PC-3 (cell line): Measurements from ENCODE around the gene RNF166.

ENCODE experiments used
- EZH2 ChIP-seq: fragments of 300-600 bp; sonication (generic); IDR thresholded peaks from one replicate; pipeline ENCODE4 v1.6.1; 2017; ENCODE audit warnings: antibody characterized with exemption, mild to moderate bottlenecking, low read length; ENCODE audit not compliant: unreplicated experiment
- TF ChIP-seq, protein P1 (sequence below): fragments of 300-600 bp; sonication (generic); conservative IDR thresholded peaks from 2 replicates; pipeline ENCODE4 v1.5.1; 2017; ENCODE audit warnings: antibody characterized with exemption, low read depth, mild to moderate bottlenecking, low read length

DNA sequence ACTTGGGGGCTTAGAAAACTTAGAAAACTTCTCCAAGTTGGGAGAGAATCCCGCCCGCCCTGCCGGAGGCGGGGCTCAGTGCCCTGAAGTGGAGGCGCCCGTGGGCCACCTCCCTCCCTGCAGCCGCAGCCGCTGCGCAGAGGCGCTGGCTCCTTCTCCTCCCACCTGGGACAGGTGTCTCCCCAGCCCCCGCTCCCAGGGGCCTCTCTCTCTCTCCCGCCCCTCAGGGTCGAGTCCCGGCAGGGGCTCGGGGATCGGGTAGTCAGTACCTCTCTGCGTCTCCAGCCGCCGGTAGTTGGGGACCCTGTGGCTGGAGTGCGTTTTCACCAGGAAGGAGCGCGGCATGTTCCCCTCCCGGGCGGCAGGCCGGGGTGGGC lies 20.2 kb downstream of the RNF166 start:
- TF ChIP-seq, protein P1, sequence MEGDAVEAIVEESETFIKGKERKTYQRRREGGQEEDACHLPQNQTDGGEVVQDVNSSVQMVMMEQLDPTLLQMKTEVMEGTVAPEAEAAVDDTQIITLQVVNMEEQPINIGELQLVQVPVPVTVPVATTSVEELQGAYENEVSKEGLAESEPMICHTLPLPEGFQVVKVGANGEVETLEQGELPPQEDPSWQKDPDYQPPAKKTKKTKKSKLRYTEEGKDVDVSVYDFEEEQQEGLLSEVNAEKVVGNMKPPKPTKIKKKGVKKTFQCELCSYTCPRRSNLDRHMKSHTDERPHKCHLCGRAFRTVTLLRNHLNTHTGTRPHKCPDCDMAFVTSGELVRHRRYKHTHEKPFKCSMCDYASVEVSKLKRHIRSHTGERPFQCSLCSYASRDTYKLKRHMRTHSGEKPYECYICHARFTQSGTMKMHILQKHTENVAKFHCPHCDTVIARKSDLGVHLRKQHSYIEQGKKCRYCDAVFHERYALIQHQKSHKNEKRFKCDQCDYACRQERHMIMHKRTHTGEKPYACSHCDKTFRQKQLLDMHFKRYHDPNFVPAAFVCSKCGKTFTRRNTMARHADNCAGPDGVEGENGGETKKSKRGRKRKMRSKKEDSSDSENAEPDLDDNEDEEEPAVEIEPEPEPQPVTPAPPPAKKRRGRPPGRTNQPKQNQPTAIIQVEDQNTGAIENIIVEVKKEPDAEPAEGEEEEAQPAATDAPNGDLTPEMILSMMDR: no peak
- no peak for TF ChIP-seq EZH2
